Measurements from ENCODE around the gene C17orf114.
"Not testable (repeated sequence)": the region's sequence is repeated elsewhere in the genome, so short reads cannot be mapped to it uniquely, and the experiment has no call there.

The C17orf114 gene

GRCh38 chr17:4802228-4802627 lies at the start of gene C17orf114:
TSS of gene C17orf114 (minus strand) at chr17:4802328.
- no peak for DNase-seq (ENCODE audit: low read depth, low spot score)

- DNase-seq (ENCODE audit: low read depth, low spot score): no peak
Measured at GRCh38 chr17:4851084-4851483, 49.0 kb upstream of the C17orf114 start.

GRCh38 chr17:4850246-4850645 lies 48.1 kb upstream of the C17orf114 start:
- DNase-seq (ENCODE audit: low read depth, low spot score): no peak

GRCh38 chr17:4849011-4849536 lies 46.9 kb upstream of the C17orf114 start:
- peak; percentile 44 for DNase-seq (ENCODE audit: low read depth, low spot score)

GRCh38 chr17:4846635-4847390 lies 44.7 kb upstream of the C17orf114 start:
- DNase-seq (ENCODE audit: low read depth, low spot score): no peak

- DNase-seq (ENCODE audit: low read depth, low spot score): no peak
Measured at GRCh38 chr17:4845118-4845517, 43.0 kb upstream of the C17orf114 start.

- no peak for DNase-seq (ENCODE audit: low read depth, low spot score)
Measured at GRCh38 chr17:4843321-4844000, 41.3 kb upstream of the C17orf114 start.

- DNase-seq (ENCODE audit: low read depth, low spot score): no peak
Measured at GRCh38 chr17:4842376-4842775, 40.2 kb upstream of the C17orf114 start.

- DNase-seq (ENCODE audit: low read depth, low spot score): no peak
Measured at GRCh38 chr17:4840893-4841242, 38.7 kb upstream of the C17orf114 start.

- no peak for DNase-seq (ENCODE audit: low read depth, low spot score)
Measured at GRCh38 chr17:4839965-4840892, 38.1 kb upstream of the C17orf114 start.

GRCh38 chr17:4839221-4839620 lies 37.1 kb upstream of the C17orf114 start:
- DNase-seq (ENCODE audit: low read depth, low spot score): no peak

- DNase-seq (ENCODE audit: low read depth, low spot score): no peak
Measured at GRCh38 chr17:4838309-4838785, 36.2 kb upstream of the C17orf114 start.

- no peak for DNase-seq (ENCODE audit: low read depth, low spot score)
Measured at GRCh38 chr17:4837471-4838308, 35.6 kb upstream of the C17orf114 start.

GRCh38 chr17:4836221-4836620 lies 34.1 kb upstream of the C17orf114 start:
- DNase-seq (ENCODE audit: low read depth, low spot score): no peak

GRCh38 chr17:4834681-4835020 lies 32.5 kb upstream of the C17orf114 start:
- no peak for DNase-seq (ENCODE audit: low read depth, low spot score)

- peak; percentile 58 for DNase-seq (ENCODE audit: low read depth, low spot score)
Measured at GRCh38 chr17:4833941-4834680, 32.0 kb upstream of the C17orf114 start.

- peak; percentile 99 for DNase-seq (ENCODE audit: low read depth, low spot score)
Measured at GRCh38 chr17:4833178-4833940, 31.2 kb upstream of the C17orf114 start, which contains the start of gene MINK1. TSS of gene MINK1 (plus strand) at chr17:4833340. CDS start at chr17:4833584, 244 bp downstream.

GRCh38 chr17:4832829-4833177 lies 30.7 kb upstream of the C17orf114 start:
- not testable (repeated sequence) for DNase-seq (ENCODE audit: low read depth, low spot score)

GRCh38 chr17:4827399-4827798 lies 25.3 kb upstream of the C17orf114 start:
- no peak for DNase-seq (ENCODE audit: low read depth, low spot score)

Data from astrocyte of the hippocampus (primary cell).